ENCODE data around the gene ACY1. TPM values are rescaled to one million over a fixed set of nuclear protein-coding genes. Genes with fewer than 3 reads are reported as not detected.

ACY1 gene
- total RNA-seq, 1 experiment from 2014 or later = 62.6 TPM

DNA sequence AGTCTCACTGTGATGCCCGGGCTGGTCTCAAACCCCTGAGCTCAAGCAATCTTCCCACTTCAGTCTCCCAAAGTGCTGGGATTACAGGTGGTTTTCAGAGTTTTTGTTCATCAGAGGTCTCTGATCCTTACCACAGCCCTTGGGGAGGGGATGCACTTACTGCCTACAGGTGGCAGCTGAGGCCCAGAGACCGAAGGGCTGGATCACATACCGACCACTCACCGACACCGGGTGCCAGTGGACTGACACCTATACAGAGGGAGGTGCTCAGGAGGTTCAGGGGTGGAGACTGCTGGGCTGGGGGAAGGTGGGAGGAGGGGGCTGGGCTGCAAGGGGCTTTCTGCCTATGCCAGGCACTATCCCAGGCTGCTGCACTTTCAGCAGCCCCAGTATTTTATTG, 53.5 kb downstream of the ACY1 start:
- H3K4me1 ChIP-seq (ENCODE audit: insufficient read depth, low read length) = no peaks in the 10 kb centered on the region
- H3K79me2 ChIP-seq (ENCODE audit: insufficient read depth, low read length) = no peaks in the 10 kb centered on the region
- H2BK12ac ChIP-seq (ENCODE audit: insufficient read length, low read depth, low read length) = no peak overlapping the region
- no peaks in the 10 kb centered on the region for H3K27me3 Mint-ChIP-seq (ENCODE audit: low read depth)
- DNase-seq = peak; percentile 75
- H2BK5ac ChIP-seq (ENCODE audit: insufficient read length, low read length) = no peak overlapping the region
- H3K23ac ChIP-seq (ENCODE audit: insufficient read length, low read depth, low read length) = no peak overlapping the region
- no peak overlapping the region for H3K27ac ChIP-seq (ENCODE audit: insufficient read length, low read depth, low read length)
- no peaks in the 10 kb centered on the region for H3K27me3 ChIP-seq (ENCODE audit: insufficient read depth, low read length)
- no peaks in the 10 kb centered on the region for H3K9me3 ChIP-seq (ENCODE audit: control insufficient read depth, low read depth, low read length)
- no peak overlapping the region for H2BK15ac ChIP-seq (ENCODE audit: low read depth, low read length)
- no peak overlapping the region for H4K5ac ChIP-seq (ENCODE audit: insufficient read length, low read depth, low read length)
- H3K18ac ChIP-seq (ENCODE audit: insufficient read length, low read depth, low read length) = no peak overlapping the region
- H3K56ac ChIP-seq (ENCODE audit: insufficient read length, low read depth, low read length) = no peak overlapping the region
- H2AK5ac ChIP-seq (ENCODE audit: insufficient read length, low read length) = no peak overlapping the region
- no peaks in the 10 kb centered on the region for H4K20me1 ChIP-seq (ENCODE audit: control insufficient read depth, insufficient read depth, insufficient read length)
- H3K23me2 ChIP-seq (ENCODE audit: insufficient read length, low read depth, low read length, poor library complexity, severe bottlenecking) = no peaks in the 10 kb centered on the region
- no peak overlapping the region for H3K9ac ChIP-seq (ENCODE audit: extremely low read depth, insufficient read length, low read length)
- no peak overlapping the region for H2BK20ac ChIP-seq (ENCODE audit: low read depth, low read length, poor library complexity, severe bottlenecking)
- no peak overlapping the region for H3K27ac Mint-ChIP-seq
- no peak overlapping the region for H3K14ac ChIP-seq (ENCODE audit: insufficient read depth, low read length)
- no peaks in the 10 kb centered on the region for H3K9me3 Mint-ChIP-seq
- no peaks in the 10 kb centered on the region for H3K79me1 ChIP-seq (ENCODE audit: insufficient read depth, low read depth, low read length, poor library complexity, severe bottlenecking)
- H4K91ac ChIP-seq (ENCODE audit: insufficient read length, low read depth, low read length) = no peak overlapping the region
- H3K4me2 ChIP-seq (ENCODE audit: insufficient read depth, insufficient read length, low read length) = no peak overlapping the region
- H3K4me1 Mint-ChIP-seq = peaks cover 0 to 14% of the 10 kb centered on the region in 2 experiments; a peak in 2 of 4 replicates
- H3T11ph ChIP-seq (ENCODE audit: low read length) = no peak overlapping the region
- no peaks in the 10 kb centered on the region for H3K36me3 Mint-ChIP-seq (ENCODE audit: insufficient read depth in 1 of 3, low read depth in 3 of 3)
- H2BK120ac ChIP-seq (ENCODE audit: low read depth, low read length, poor library complexity, severe bottlenecking) = no peak overlapping the region
- TF ChIP-seq, protein P1, sequence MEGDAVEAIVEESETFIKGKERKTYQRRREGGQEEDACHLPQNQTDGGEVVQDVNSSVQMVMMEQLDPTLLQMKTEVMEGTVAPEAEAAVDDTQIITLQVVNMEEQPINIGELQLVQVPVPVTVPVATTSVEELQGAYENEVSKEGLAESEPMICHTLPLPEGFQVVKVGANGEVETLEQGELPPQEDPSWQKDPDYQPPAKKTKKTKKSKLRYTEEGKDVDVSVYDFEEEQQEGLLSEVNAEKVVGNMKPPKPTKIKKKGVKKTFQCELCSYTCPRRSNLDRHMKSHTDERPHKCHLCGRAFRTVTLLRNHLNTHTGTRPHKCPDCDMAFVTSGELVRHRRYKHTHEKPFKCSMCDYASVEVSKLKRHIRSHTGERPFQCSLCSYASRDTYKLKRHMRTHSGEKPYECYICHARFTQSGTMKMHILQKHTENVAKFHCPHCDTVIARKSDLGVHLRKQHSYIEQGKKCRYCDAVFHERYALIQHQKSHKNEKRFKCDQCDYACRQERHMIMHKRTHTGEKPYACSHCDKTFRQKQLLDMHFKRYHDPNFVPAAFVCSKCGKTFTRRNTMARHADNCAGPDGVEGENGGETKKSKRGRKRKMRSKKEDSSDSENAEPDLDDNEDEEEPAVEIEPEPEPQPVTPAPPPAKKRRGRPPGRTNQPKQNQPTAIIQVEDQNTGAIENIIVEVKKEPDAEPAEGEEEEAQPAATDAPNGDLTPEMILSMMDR (conservative IDR thresholded peaks at IDR 0.05) = peak; percentile 49; the same call in 2 of the 3 replicates
- no peak overlapping the region for H2AFZ ChIP-seq (ENCODE audit: low read length)
- H3K4me3 Mint-ChIP-seq = no peak overlapping the region
- no peak overlapping the region for H4K8ac ChIP-seq (replicated peaks; ENCODE audit: insufficient read length, low read depth, low read length)
- no peak overlapping the region for H3K4ac ChIP-seq (ENCODE audit: low read depth, low read length)
- WGBS (ENCODE audit: extremely low coverage, insufficient read length, low lambda C conversion rate) = no CpG with 5 or more reads among the region's 5 CpGs

Data from H9 (cell line).